K562 (cell line): ENCODE results near the gene DGCR2. TPM values are rescaled to one million over a fixed set of nuclear protein-coding genes. Genes with fewer than 3 reads are reported as not detected.

Experiments
- ELF1 ChIP-seq: fragments of 200-800 bp; sonication (Bioruptor generic); IDR thresholded peaks from 2 replicates; pipeline ENCODE4 v1.6.1; 2016; ENCODE audit warnings: missing genetic modification characterization, missing compliant biosample characterization
- FOS ChIP-seq: IDR thresholded peaks from 3 replicates; pipeline ENCODE4 v1.6.1; 2011; ENCODE audit not compliant: insufficient read length; ENCODE audit errors: extremely low read depth
- KAT7 ChIP-seq: sonication (generic); formaldehyde crosslinking; IDR thresholded peaks from 2 replicates; pipeline ENCODE4 v1.8.0; 2022; ENCODE audit warnings: missing genetic modification reagents, mild to moderate bottlenecking, borderline replicate concordance
- MCM2 ChIP-seq: fragments of 450-650 bp; IDR thresholded peaks from 2 replicates; pipeline ENCODE4 v1.6.1; 2017; ENCODE audit warnings: low read depth, mild to moderate bottlenecking
- NKRF ChIP-seq: fragments of 450-650 bp; IDR thresholded peaks from 2 replicates; pipeline ENCODE4 v1.6.1; 2016; ENCODE audit warnings: borderline replicate concordance
- PPARD ChIP-seq: fragments of 250-450 bp; sonication (Bioruptor Pico); IDR thresholded peaks from 2 replicates; pipeline ENCODE4 v1.8.0; 2022; ENCODE audit warnings: inconsistent platforms, mild to moderate bottlenecking, moderate library complexity
- RBM39 ChIP-seq: fragments of 200-400 bp; formaldehyde crosslinking; optimal IDR thresholded peaks from 2 replicates; pipeline ENCODE3; 2018; ENCODE audit warnings: low read depth, low read length
- RUNX1 ChIP-seq: sonication (generic); IDR thresholded peaks from 2 replicates; pipeline ENCODE4 v1.6.1; 2016; ENCODE audit warnings: antibody characterized with exemption, low read depth
- SAP30 ChIP-seq: fragments of 200-600 bp; sonication (generic); IDR thresholded peaks from 2 replicates; pipeline ENCODE4 v1.6.1; 2012; ENCODE audit warnings: borderline replicate concordance, low read depth, mild to moderate bottlenecking, moderate library complexity, low read length, control low read depth, inconsistent platforms; ENCODE audit not compliant: insufficient read depth, poor library complexity, severe bottlenecking
- SMAD1 ChIP-seq: fragments of 150-350 bp; IDR thresholded peaks from 2 replicates; pipeline ENCODE4 v1.6.1; 2014; ENCODE audit warnings: low read length, low read depth; ENCODE audit not compliant: partially characterized antibody
- STAG1 ChIP-seq: sonication (generic); formaldehyde crosslinking; IDR thresholded peaks from 2 replicates; pipeline ENCODE4 v1.5.0; 2020; ENCODE audit warnings: missing genetic modification reagents, borderline replicate concordance
- STAT5A ChIP-seq: IDR thresholded peaks from 2 replicates; pipeline ENCODE4 v1.6.1; 2012; ENCODE audit warnings: low read length, inconsistent platforms, borderline replicate concordance
- THRA ChIP-seq: fragments of 450-650 bp; IDR thresholded peaks from 2 replicates; pipeline ENCODE4 v1.6.1; 2017; ENCODE audit warnings: mild to moderate bottlenecking, moderate library complexity
- TRIM24 ChIP-seq, 2 experiments: fragments of 450-650 bp; IDR thresholded peaks; 2 replicates each; pipeline ENCODE4 v1.6.1; 2016
- TSC22D4 ChIP-seq: fragments of 450-650 bp; IDR thresholded peaks from 2 replicates; pipeline ENCODE4 v1.6.1; 2016; ENCODE audit warnings: missing genetic modification characterization, missing biosample characterization, control low read depth
- ZKSCAN1 ChIP-seq: fragments of 150-350 bp; IDR thresholded peaks from 2 replicates; pipeline ENCODE4 v1.6.1; 2016; ENCODE audit warnings: low read depth, low read length
- ZNF280A ChIP-seq: fragments of 450-650 bp; IDR thresholded peaks from 2 replicates; pipeline ENCODE4 v1.6.1; 2018; ENCODE audit warnings: mild to moderate bottlenecking, low read depth; ENCODE audit not compliant: partially characterized antibody
- ZNF551 ChIP-seq: fragments of 250-450 bp; sonication (Bioruptor Pico); IDR thresholded peaks from 2 replicates; pipeline ENCODE4 v1.5.0; 2021; ENCODE audit warnings: mild to moderate bottlenecking, moderate library complexity
- polyA plus RNA-seq, 8 experiments: library from polyadenylated mRNA; depleted of rRNA in 4 of 8; stranded (reverse) in 5 of 8; unstranded in 3 of 8; fragments of >200 nt; fragmentation: Nextera tagmentation in 2 of 8; fragmentation: Illumina TruSeq in 1 of 8; extraction: Ambion mirVana in 2 of 8; extraction: Trizol in 1 of 8; gene quantifications; 2 replicates each; pipeline versions ENCODE4 v1.2.1 to v1.2.3, GENCODE V29; 2011 to 2014; ENCODE audit warnings: inconsistent platforms in 1 of 8, missing spikeins in 1 of 8
- total RNA-seq, 7 experiments: library from RNA; depleted of rRNA in 6 of 7; stranded (reverse); fragments of >200 nt in 6 of 7; fragmentation: Illumina TruSeq in 2 of 7; extraction: Trizol in 2 of 7; gene quantifications; 2 replicates each; pipeline versions ENCODE4 v1.2.1 to v1.2.3, GENCODE V29; 2011 to 2021; ENCODE audit warnings: low replicate concordance in 1 of 7
- TF ChIP-seq, protein P1 (sequence below): sonication (generic); formaldehyde crosslinking; IDR thresholded peaks from 2 replicates; pipeline ENCODE4 v1.8.0; 2022; ENCODE audit warnings: mild to moderate bottlenecking, missing genetic modification reagents

Gene DGCR2
- total and polyA plus RNA-seq, 9 of the 15 experiments (the other 6 are each of a cell fraction or from before 2014, with no cell fraction given) = 0.69 to 101 (median 56.4) TPM

DNA sequence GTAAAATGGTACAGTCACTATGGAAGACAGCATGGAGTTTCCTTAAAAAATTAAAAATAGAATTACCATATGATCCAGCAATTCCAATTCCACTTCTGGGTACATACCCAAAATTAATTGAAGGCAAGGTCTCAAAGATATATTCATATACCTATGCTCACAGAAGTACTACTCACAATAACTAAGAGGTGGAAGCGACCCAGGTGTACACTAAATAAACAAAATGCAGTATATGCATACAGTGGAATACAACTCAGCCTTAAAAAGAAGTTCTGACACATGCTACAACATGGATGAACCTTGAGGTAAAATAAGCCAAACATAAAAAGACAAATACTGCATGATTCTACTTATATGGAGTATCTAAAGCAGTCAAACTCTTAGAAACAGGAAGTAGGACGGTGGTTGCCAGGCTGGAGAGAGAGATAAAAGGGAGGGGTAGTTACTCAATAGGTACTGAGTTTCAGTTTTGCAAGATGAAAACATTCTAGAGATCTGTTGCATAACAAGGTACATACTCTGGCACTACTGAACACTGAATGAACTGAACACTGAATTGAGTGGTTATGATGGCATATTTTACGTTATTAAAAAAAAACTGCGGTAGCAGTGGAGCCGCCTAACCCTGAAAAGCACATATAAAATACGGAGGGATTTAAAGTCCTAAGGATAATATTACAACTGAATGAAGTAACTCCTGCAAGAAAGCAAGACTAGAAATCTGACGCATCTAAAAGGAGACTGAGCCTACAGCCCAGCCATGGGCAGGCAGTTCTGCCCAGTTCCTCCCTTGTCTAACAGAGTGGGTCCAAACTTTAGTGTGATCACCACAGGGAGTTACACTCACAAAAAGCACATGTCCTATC is 12.8 kb downstream of the DGCR2 start (continued):
- TF ChIP-seq ZNF280A (no peak), THRA (no peak), NKRF (no peak), ZKSCAN1 (no peak; the same call in 1 of the 2 replicates), ZNF551 (no peak), SMAD1 (peak; percentile 99), KAT7 (CRISPR knock-in tag) (no peak), PPARD (CRISPR knock-in tag) (no peak), RUNX1 (no peak), RBM39 (no peak), FOS (peak; percentile 2), STAT5A (peak; percentile 85), MCM2 (no peak), SAP30 (peak; percentile 42), STAG1 (CRISPR knock-in tag) (no peak), TRIM24 (IDR thresholded peaks at IDR 0.05) (no peak), ELF1 (tag) (peak; percentile 96), TSC22D4 (no peak)
- TF ChIP-seq, protein P1, sequence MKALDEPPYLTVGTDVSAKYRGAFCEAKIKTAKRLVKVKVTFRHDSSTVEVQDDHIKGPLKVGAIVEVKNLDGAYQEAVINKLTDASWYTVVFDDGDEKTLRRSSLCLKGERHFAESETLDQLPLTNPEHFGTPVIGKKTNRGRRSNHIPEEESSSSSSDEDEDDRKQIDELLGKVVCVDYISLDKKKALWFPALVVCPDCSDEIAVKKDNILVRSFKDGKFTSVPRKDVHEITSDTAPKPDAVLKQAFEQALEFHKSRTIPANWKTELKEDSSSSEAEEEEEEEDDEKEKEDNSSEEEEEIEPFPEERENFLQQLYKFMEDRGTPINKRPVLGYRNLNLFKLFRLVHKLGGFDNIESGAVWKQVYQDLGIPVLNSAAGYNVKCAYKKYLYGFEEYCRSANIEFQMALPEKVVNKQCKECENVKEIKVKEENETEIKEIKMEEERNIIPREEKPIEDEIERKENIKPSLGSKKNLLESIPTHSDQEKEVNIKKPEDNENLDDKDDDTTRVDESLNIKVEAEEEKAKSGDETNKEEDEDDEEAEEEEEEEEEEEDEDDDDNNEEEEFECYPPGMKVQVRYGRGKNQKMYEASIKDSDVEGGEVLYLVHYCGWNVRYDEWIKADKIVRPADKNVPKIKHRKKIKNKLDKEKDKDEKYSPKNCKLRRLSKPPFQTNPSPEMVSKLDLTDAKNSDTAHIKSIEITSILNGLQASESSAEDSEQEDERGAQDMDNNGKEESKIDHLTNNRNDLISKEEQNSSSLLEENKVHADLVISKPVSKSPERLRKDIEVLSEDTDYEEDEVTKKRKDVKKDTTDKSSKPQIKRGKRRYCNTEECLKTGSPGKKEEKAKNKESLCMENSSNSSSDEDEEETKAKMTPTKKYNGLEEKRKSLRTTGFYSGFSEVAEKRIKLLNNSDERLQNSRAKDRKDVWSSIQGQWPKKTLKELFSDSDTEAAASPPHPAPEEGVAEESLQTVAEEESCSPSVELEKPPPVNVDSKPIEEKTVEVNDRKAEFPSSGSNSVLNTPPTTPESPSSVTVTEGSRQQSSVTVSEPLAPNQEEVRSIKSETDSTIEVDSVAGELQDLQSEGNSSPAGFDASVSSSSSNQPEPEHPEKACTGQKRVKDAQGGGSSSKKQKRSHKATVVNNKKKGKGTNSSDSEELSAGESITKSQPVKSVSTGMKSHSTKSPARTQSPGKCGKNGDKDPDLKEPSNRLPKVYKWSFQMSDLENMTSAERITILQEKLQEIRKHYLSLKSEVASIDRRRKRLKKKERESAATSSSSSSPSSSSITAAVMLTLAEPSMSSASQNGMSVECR (CRISPR knock-in tag) = no peak
